Right lobe of liver (tissue), 4 donors: ENCODE data around the gene SLC6A11.

ENCODE experiments used
- CTCF ChIP-seq, 4 donors: fragments of 200-600 bp in 3 of 4; fragments of 450-650 bp in 1 of 4; IDR thresholded peaks; one replicate each; pipeline versions ENCODE4 v1.5.1 to v1.8.0; 2016 to 2022; ENCODE audit warnings: antibody characterized with exemption in 4 of 4, mild to moderate bottlenecking in 2 of 4
- POLR2A ChIP-seq: fragments of 450-650 bp; IDR thresholded peaks from one replicate; pipeline ENCODE4 v1.6.1; 2017; ENCODE audit warnings: antibody characterized with exemption, mild to moderate bottlenecking
- donor health status: DM: no; HTN: no; CAD: no.
- donor health status: DM: no; HTN: no; CAD: no.
- donor health status: DM: no; HTN: yes; CAD: no.

DNA sequence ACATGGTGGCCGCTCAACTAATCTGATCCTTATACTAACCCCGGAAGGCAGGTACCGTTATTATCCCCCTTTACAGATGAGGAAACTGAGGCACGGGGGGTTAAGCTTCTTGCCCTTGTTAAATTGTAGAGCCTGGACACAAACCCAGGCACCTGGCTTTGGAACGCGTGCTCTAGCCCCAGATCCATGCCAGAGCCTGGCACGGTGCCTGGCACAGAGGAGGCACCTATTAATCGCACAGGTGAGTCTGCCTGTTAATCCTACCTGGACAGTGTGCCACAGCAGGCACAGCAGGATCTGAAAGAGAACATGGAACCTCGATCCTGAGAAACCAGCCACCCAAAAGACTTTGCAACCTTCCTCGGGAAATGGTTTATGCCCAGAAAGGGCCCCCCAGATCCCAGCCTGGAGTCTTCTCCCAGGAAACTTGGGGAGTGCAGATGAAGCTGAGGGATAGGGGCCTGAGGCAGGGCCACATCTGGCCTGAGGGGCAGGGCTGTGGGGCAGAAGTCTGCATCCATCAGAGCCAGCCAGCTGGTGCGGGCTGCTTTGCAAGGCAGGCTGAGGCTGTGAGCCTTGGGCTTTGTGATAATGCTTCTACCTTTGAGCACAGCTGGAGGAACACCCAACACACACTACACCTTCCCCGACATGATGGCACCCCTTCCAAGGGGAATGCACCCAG is 121.3 kb downstream of the SLC6A11 start:
- TF ChIP-seq CTCF (IDR thresholded peaks at IDR 0.05) (no peak), POLR2A (no peak)
